Measurements from ENCODE around the gene ANKRD13C.

Gene ANKRD13C

GRCh38 chr1:70327306-70328076 lies 27.0 kb downstream of the ANKRD13C start:
- ChIA-PET CTCF (no interaction called here), POLR2A (interaction anchor here (0.6 kb wide), 1 partner anchor 1046 kb away, joined by 3 read pairs; no protein-coding TSS in a partner anchor)
- TF ChIP-seq TARDBP (IDR thresholded peaks at IDR 0.05): no peak
- no peak for TF ChIP-seq BHLHE40 (IDR thresholded peaks at IDR 0.05; ENCODE audit: borderline replicate concordance)
- no peak for DNase-seq (ENCODE audit: extremely low spot score)

DNA sequence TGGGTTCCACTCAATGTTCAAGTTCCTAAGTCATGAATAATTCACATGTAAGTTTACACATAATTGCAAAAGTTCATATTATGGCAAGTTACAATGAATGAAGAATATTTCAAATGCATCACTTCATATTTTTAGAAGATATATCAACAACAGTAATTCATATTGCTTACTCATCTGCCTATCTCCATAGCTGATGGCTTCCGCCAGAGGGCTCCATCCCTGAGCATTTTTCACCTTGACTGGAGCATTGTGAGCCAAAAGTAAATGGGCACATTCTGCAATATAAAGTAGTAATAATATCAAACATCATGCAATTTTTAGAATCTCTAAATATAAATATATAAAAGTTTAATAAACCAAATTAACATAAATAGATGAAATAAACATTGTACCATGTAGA lies 29.8 kb downstream of the ANKRD13C start:
- TF ChIP-seq SUZ12 (IDR thresholded peaks at IDR 0.05): no peak
- no peak for TF ChIP-seq FOXM1 (IDR thresholded peaks at IDR 0.05; ENCODE audit: borderline replicate concordance)
- TF ChIP-seq TARDBP (IDR thresholded peaks at IDR 0.05): no peak
- TF ChIP-seq SP1 (IDR thresholded peaks at IDR 0.05): no peak
- TF ChIP-seq LEF1 (IDR thresholded peaks at IDR 0.05; ENCODE audit: borderline replicate concordance): no peak
- TF ChIP-seq, protein P1, sequence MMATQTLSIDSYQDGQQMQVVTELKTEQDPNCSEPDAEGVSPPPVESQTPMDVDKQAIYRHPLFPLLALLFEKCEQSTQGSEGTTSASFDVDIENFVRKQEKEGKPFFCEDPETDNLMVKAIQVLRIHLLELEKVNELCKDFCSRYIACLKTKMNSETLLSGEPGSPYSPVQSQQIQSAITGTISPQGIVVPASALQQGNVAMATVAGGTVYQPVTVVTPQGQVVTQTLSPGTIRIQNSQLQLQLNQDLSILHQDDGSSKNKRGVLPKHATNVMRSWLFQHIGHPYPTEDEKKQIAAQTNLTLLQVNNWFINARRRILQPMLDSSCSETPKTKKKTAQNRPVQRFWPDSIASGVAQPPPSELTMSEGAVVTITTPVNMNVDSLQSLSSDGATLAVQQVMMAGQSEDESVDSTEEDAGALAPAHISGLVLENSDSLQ (IDR thresholded peaks at IDR 0.05): no peak
- CTCF ChIA-PET: no interaction called here
- no peak for DNase-seq (ENCODE audit: extremely low spot score)
- POLR2A ChIA-PET: no interaction called here

DNA sequence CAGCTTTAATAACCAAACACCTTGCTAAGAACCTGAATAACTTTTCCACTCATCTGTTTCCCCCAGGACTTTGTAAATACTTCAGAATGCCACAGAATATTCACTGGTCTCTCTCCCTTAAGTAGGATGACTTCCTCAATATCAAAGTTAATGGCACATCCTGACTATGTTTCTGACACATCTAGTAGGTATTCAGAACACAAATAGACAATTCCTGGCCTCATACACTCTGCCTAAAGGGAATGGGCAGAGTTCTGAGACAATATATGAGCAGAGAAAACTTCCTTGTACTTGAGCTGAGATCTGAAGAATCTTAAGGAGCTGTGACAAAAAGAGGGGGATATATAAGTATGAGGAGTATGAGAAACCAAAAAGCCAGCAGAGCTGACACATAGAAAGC lies 34.8 kb downstream of the ANKRD13C start:
- TF ChIP-seq FOXA1 (IDR thresholded peaks at IDR 0.05) (no peak), SUZ12 (IDR thresholded peaks at IDR 0.05) (no peak), ELF4 (IDR thresholded peaks at IDR 0.05) (no peak), LEF1 (IDR thresholded peaks at IDR 0.05; ENCODE audit: borderline replicate concordance) (no peak), L3MBTL2 (conservative IDR thresholded peaks at IDR 0.05) (no peak), CTBP1 (IDR thresholded peaks at IDR 0.05; ENCODE audit: borderline replicate concordance) (no peak), SP1 (IDR thresholded peaks at IDR 0.05) (no peak), FOXM1 (IDR thresholded peaks at IDR 0.05; ENCODE audit: borderline replicate concordance) (no peak), BHLHE40 (IDR thresholded peaks at IDR 0.05; ENCODE audit: borderline replicate concordance) (no peak), ZNF384 (IDR thresholded peaks at IDR 0.05) (no peak), FOXK2 (IDR thresholded peaks at IDR 0.05) (no peak), TARDBP (IDR thresholded peaks at IDR 0.05) (no peak)
- TF ChIP-seq, protein P1 (IDR thresholded peaks at IDR 0.05): no peak
- DNase-seq (ENCODE audit: extremely low spot score): no peak
- ChIA-PET CTCF (no interaction called here), POLR2A (interaction anchor here (2.0 kb wide), 1 partner anchor 91 kb away, joined by 6 read pairs; the partner anchor contains the start of gene CTH)

DNA sequence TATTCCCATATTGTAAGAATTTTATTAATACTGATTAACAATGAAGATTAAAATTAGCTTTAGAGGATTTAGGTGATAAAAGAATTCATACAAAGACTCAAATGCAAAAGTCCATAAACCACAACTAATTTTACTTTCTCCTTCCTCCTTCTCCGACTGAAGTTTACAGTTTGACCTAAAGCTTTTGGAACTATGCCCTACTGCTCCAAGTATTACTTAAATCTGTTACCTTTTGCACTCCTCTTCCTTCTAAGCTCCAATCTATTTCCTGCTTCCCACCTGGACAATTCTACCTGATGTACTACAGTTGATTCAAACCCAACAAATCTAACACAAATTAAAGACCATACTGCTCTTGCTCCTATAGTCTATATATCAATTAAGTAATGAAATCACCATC lies 36.3 kb downstream of the ANKRD13C start:
- CTCF ChIA-PET: no interaction called here
- POLR2A ChIA-PET: interaction anchor here (2.0 kb wide), 1 partner anchor 93 kb away, joined by 6 read pairs; the partner anchor contains the start of gene CTH

DNA sequence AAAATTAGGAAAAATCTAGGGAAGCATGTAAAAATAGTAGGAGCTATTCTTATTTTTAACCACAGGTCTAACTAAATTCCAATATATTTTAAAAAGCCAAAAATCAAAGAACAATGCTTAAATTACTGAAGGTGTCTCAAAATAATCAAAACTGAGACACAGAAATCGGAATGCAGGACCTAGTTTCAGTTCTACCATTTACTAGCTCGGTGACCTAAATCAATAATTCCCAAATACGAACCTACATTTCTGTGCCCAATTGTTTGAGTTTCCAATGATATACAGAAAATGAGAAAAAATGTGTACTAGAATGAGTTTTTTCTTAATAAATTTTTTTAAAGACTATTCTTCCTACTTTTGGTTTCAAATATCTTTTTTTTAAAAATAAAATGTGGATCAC lies 37.4 kb downstream of the ANKRD13C start:
- TF ChIP-seq L3MBTL2 (conservative IDR thresholded peaks at IDR 0.05): no peak
- no peak for TF ChIP-seq BHLHE40 (IDR thresholded peaks at IDR 0.05; ENCODE audit: borderline replicate concordance)
- TF ChIP-seq CTBP1 (IDR thresholded peaks at IDR 0.05; ENCODE audit: borderline replicate concordance): no peak
- no peak for TF ChIP-seq FOXK2 (IDR thresholded peaks at IDR 0.05)
- TF ChIP-seq FOXA1 (IDR thresholded peaks at IDR 0.05): no peak
- TF ChIP-seq SUZ12 (IDR thresholded peaks at IDR 0.05): no peak
- no peak for TF ChIP-seq FOXM1 (IDR thresholded peaks at IDR 0.05; ENCODE audit: borderline replicate concordance)
- TF ChIP-seq LEF1 (IDR thresholded peaks at IDR 0.05; ENCODE audit: borderline replicate concordance): no peak
- TF ChIP-seq ELF4 (IDR thresholded peaks at IDR 0.05): no peak
- no peak for TF ChIP-seq HDGF (IDR thresholded peaks at IDR 0.05; ENCODE audit: borderline replicate concordance)
- no peak for TF ChIP-seq ARNT (IDR thresholded peaks at IDR 0.05)
- no peak for TF ChIP-seq ZNF384 (IDR thresholded peaks at IDR 0.05)
- ChIA-PET CTCF (no interaction called here), POLR2A (no interaction called here)
- no peak for DNase-seq (ENCODE audit: extremely low spot score)

More for the DNA sequence above, 36.3 kb downstream of the ANKRD13C start:
- TF ChIP-seq HDGF (IDR thresholded peaks at IDR 0.05; ENCODE audit: borderline replicate concordance): no peak
- TF ChIP-seq ELF4 (IDR thresholded peaks at IDR 0.05): no peak
- no peak for TF ChIP-seq FOXM1 (IDR thresholded peaks at IDR 0.05; ENCODE audit: borderline replicate concordance)
- no peak for TF ChIP-seq L3MBTL2 (conservative IDR thresholded peaks at IDR 0.05)
- no peak for TF ChIP-seq SP1 (IDR thresholded peaks at IDR 0.05)
- TF ChIP-seq NFRKB (IDR thresholded peaks at IDR 0.05): no peak
- TF ChIP-seq FOXK2 (IDR thresholded peaks at IDR 0.05): no peak
- TF ChIP-seq, protein P1 (IDR thresholded peaks at IDR 0.05): no peak
- no peak for TF ChIP-seq FOXA1 (IDR thresholded peaks at IDR 0.05)
- TF ChIP-seq BHLHE40 (IDR thresholded peaks at IDR 0.05; ENCODE audit: borderline replicate concordance): no peak
- no peak for TF ChIP-seq CTBP1 (IDR thresholded peaks at IDR 0.05; ENCODE audit: borderline replicate concordance)
- no peak for TF ChIP-seq LEF1 (IDR thresholded peaks at IDR 0.05; ENCODE audit: borderline replicate concordance)
- no peak for TF ChIP-seq TARDBP (IDR thresholded peaks at IDR 0.05)
- no peak for TF ChIP-seq ARNT (IDR thresholded peaks at IDR 0.05)
- TF ChIP-seq SUZ12 (IDR thresholded peaks at IDR 0.05): no peak
- no peak for DNase-seq (ENCODE audit: extremely low spot score)

DNA sequence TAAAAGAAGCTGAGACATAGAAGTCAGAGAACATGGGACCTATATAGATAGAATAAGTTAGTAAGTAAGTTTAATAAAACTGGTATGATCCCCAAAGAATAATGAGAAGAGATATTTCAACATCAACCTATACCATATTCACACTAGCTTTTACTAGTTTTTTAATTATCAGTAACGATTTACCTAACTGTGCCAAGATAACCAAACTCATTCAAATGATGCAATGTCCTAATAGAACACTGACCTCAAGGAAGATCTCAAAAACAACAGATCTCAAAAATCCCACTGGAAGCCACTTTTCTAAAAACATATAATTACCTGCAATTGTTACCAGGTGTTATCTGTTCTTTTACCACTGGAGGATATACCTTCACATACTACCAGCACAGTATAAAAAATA lies 38.7 kb downstream of the ANKRD13C start:
- CTCF ChIA-PET: interaction anchor here (0.6 kb wide), 1 partner anchor 114 kb away, joined by 3 read pairs; no protein-coding TSS in a partner anchor
- TF ChIP-seq, protein P1 (IDR thresholded peaks at IDR 0.05): no peak
- TF ChIP-seq LEF1 (IDR thresholded peaks at IDR 0.05; ENCODE audit: borderline replicate concordance) (no peak), ZNF384 (IDR thresholded peaks at IDR 0.05) (no peak), SP1 (IDR thresholded peaks at IDR 0.05) (no peak)
- no peak for DNase-seq (ENCODE audit: extremely low spot score)
- POLR2A ChIA-PET: interaction anchor here (1.6 kb wide), 1 partner anchor 95 kb away, joined by 8 read pairs; the partner anchor contains the start of gene CTH

Measured in HEK293T (cell line).